B cell (primary cell): ENCODE data around the gene VAMP7. TPM values are rescaled to one million over a fixed set of nuclear protein-coding genes. Genes with fewer than 3 reads are reported as not detected.

ENCODE experiments used
- ATAC-seq: fragments of 200-7000 bp; cut with Tn5 transposase; one replicate; pipeline ENCODE4 v1.10.0; 2021; ENCODE audit warnings: low read depth, mild to moderate bottlenecking, moderate number of reproducible peaks, moderate library complexity
- CTCF ChIA-PET: fragments of 350-600 bp; sonication (Branson Sonifier 250); formaldehyde crosslinking; loops from one replicate; lab custom pipeline; 2021; ENCODE audit warnings: antibody characterized with exemption, inconsistent platforms; lab: Charles Lee
- POLR2A ChIA-PET: fragments of 350-600 bp; sonication (Branson Sonifier 250); formaldehyde crosslinking; loops from one replicate; lab custom pipeline; 2021; ENCODE audit warnings: antibody characterized with exemption; lab: Charles Lee
- DNase-seq: peaks from one replicate; pipeline ENCODE4 v3.0.0; 2013
- H2AFZ ChIP-seq: 2 replicates; pipeline ENCODE4 v1.6.1; 2012; ENCODE audit warnings: mild to moderate bottlenecking, low read depth, low read length; ENCODE audit not compliant: insufficient read depth, poor library complexity, severe bottlenecking
- H3K27ac ChIP-seq, 2 donors: 1 replicate in 1 of 2; 2 replicates in 1 of 2; pipeline ENCODE4 v1.5.1; 2012 to 2013; ENCODE audit warnings: low read length in 2 of 2, mild to moderate bottlenecking in 2 of 2, moderate library complexity in 1 of 2
- H3K27me3 ChIP-seq, 4 experiments: fragments of 200-600 bp in 1 of 4; sonication (generic) in 1 of 4; replicated peaks in 1 of 4; 1 replicate in 2 of 4; 2 replicates in 2 of 4; pipeline versions ENCODE4 v1.6.1 to v1.7.0; 2013 to 2016; ENCODE audit warnings: low read length in 3 of 4, mild to moderate bottlenecking in 2 of 4, mixed read lengths in 1 of 4, moderate library complexity in 1 of 4; ENCODE audit not compliant: insufficient read depth in 4 of 4, control insufficient read depth in 3 of 4; ENCODE audit errors: control extremely low read depth in 1 of 4
- H3K36me3 ChIP-seq, 2 experiments: replicated peaks in 1 of 2; 1 replicate in 1 of 2; 2 replicates in 1 of 2; pipeline versions ENCODE4 v1.6.1 to v1.7.1; 2013; ENCODE audit warnings: low read length in 1 of 2; ENCODE audit not compliant: insufficient read depth in 2 of 2, control insufficient read depth in 1 of 2; ENCODE audit errors: control extremely low read depth in 1 of 2, extremely low read depth in 1 of 2
- H3K4me1 ChIP-seq, 2 donors: fragments of 200-600 bp in 1 of 2; sonication (generic) in 1 of 2; 1 replicate in 1 of 2; 2 replicates in 1 of 2; pipeline versions ENCODE4 v1.5.1 to v1.6.1; 2013 to 2017; ENCODE audit warnings: low read length in 2 of 2; ENCODE audit not compliant: control insufficient read depth in 2 of 2, insufficient read depth in 2 of 2
- H3K4me2 ChIP-seq: replicated peaks from 2 replicates; pipeline ENCODE3; 2012; ENCODE audit warnings: mild to moderate bottlenecking, low read depth, low read length; ENCODE audit not compliant: poor library complexity, severe bottlenecking
- H3K4me3 ChIP-seq, 5 experiments: fragments of 200-600 bp in 1 of 5; sonication (generic) in 1 of 5; 1 replicate in 3 of 5; 2 replicates in 2 of 5; pipeline versions ENCODE4 v1.5.1 to v1.7.0; 2011 to 2016; ENCODE audit warnings: low read length in 4 of 5, mild to moderate bottlenecking in 4 of 5, low read depth in 2 of 5, control low read depth in 1 of 5, moderate library complexity in 1 of 5; ENCODE audit not compliant: insufficient read depth in 1 of 5; ENCODE audit errors: control extremely low read depth in 1 of 5, extremely low read depth in 1 of 5
- H3K79me2 ChIP-seq: fragments of 200-600 bp; sonication (generic); one replicate; pipeline ENCODE4 v1.6.0; 2016; ENCODE audit warnings: low read length; ENCODE audit not compliant: control insufficient read depth, insufficient read depth
- H3K9ac ChIP-seq: fragments of 200-600 bp; sonication (generic); 2 replicates; pipeline ENCODE4 v1.6.1; 2017; ENCODE audit warnings: mild to moderate bottlenecking, low read length, moderate library complexity
- H3K9me3 ChIP-seq, 3 donors: one replicate each; pipeline versions ENCODE4 v1.6.1 to v1.7.1; 2013; ENCODE audit warnings: low read length in 2 of 3; ENCODE audit not compliant: control insufficient read depth in 2 of 3, insufficient read depth in 1 of 3; ENCODE audit errors: control extremely low read depth in 1 of 3
- H4K20me1 ChIP-seq: 2 replicates; pipeline ENCODE4 v1.6.0; 2012; ENCODE audit warnings: mild to moderate bottlenecking, low read length; ENCODE audit not compliant: insufficient read depth, control insufficient read depth, poor library complexity, severe bottlenecking
- H3K27ac Mint-ChIP-seq: one replicate; pipeline ENCODE4 v1.8.0; 2021; ENCODE audit warnings: mixed read lengths
- H3K27me3 Mint-ChIP-seq: one replicate; pipeline ENCODE4 v1.8.0; 2021; ENCODE audit warnings: mixed read lengths
- H3K4me1 Mint-ChIP-seq: one replicate; pipeline ENCODE4 v1.8.0; 2021; ENCODE audit warnings: mixed read lengths
- H3K4me3 Mint-ChIP-seq: one replicate; pipeline ENCODE4 v1.8.0; 2021; ENCODE audit warnings: mixed read lengths
- H3K9me3 Mint-ChIP-seq: one replicate; pipeline ENCODE4 v1.8.0; 2022; ENCODE audit warnings: mixed read lengths; ENCODE audit not compliant: insufficient read depth
- CTCF ChIP-seq: fragments of 200-600 bp; IDR thresholded peaks from one replicate; pipeline ENCODE4 v1.8.0; 2022; ENCODE audit warnings: antibody characterized with exemption, mild to moderate bottlenecking
- EZH2 ChIP-seq: IDR thresholded peaks from 2 replicates; pipeline ENCODE4 v1.6.1; 2012; ENCODE audit warnings: borderline replicate concordance, low read depth, mild to moderate bottlenecking, moderate library complexity, low read length; ENCODE audit not compliant: insufficient read depth, poor library complexity, severe bottlenecking
- WGBS: methylation state at CpG from one replicate; pipeline ENCODE4 v1.1.5; 2013; ENCODE audit warnings: missing lambda C conversion rate; ENCODE audit not compliant: insufficient coverage; 5-methylcytosine and 5-hydroxymethylcytosine counted together
- intact Hi-C: fragments of 100-400 bp; cut with micrococcal nuclease; formaldehyde crosslinking; loops from one replicate; pipeline ENCODE4 v1.10.0; 2022
- polyA plus RNA-seq: library from polyadenylated mRNA; depleted of rRNA; stranded (reverse); fragments of >200 nt; gene quantifications from 2 replicates; pipeline ENCODE4 v1.2.3, GENCODE V29; 2012
- total RNA-seq, 2 donors: library from RNA; stranded (reverse); fragments of 120-200 nt in 1 of 2; gene quantifications; 1 replicate in 1 of 2; 2 replicates in 1 of 2; pipeline versions ENCODE4 v1.2.3 to v1.2.4, GENCODE V29; 2013 to 2022

The VAMP7 gene
- total and polyA plus RNA-seq, 2 donors (not counting 1 experiment from before 2014, with no cell fraction given) = 8.8 to 19.7 TPM

GRCh38 chrX:155891446-155892210, 10.5 kb downstream of the VAMP7 start:
- ChIA-PET POLR2A (no interaction called here), CTCF (no interaction called here)
- ATAC-seq (no peak), DNase-seq (no peak)
- H3K4me3 Mint-ChIP-seq = no peak overlapping the region
- no peaks in the 10 kb centered on the region for H4K20me1 ChIP-seq
- H3K9me3 ChIP-seq = no peaks in the 10 kb centered on the region
- no peaks in the 10 kb centered on the region for H3K27me3 Mint-ChIP-seq
- H3K36me3 ChIP-seq = peaks cover 5 to 13% of the 10 kb centered on the region in 2 experiments
- H3K4me2 ChIP-seq = no peak overlapping the region
- H3K4me3 ChIP-seq = no peak overlapping the region
- H3K4me1 ChIP-seq = no peaks in the 10 kb centered on the region
- intact Hi-C loops = no loop called here
- no peak overlapping the region for H3K9ac ChIP-seq
- H3K9me3 Mint-ChIP-seq = peaks cover 3% of the 10 kb centered on the region
- peaks cover 10% of the 10 kb centered on the region for H3K4me1 Mint-ChIP-seq
- no peak overlapping the region for H2AFZ ChIP-seq
- no peak overlapping the region for H3K27ac Mint-ChIP-seq
- WGBS = no CpG with 5 or more reads among the region's 3 CpGs
- H3K79me2 ChIP-seq = peaks cover 24% of the 10 kb centered on the region
- TF ChIP-seq CTCF (no peak), EZH2 (no peak)
- no peaks in the 10 kb centered on the region for H3K27me3 ChIP-seq
- H3K27ac ChIP-seq = no peak overlapping the region

GRCh38 chrX:155893521-155893920, 12.4 kb downstream of the VAMP7 start:
- H4K20me1 ChIP-seq = no peaks in the 10 kb centered on the region
- H3K4me2 ChIP-seq = no peak overlapping the region
- H3K27ac ChIP-seq = no peak overlapping the region
- Mint-ChIP-seq H3K9me3 (peaks cover 3% of the 10 kb centered on the region), H3K4me1 (peaks cover 4% of the 10 kb centered on the region), H3K4me3 (no peak overlapping the region), H3K27me3 (no peaks in the 10 kb centered on the region), H3K27ac (no peak overlapping the region)
- no peaks in the 10 kb centered on the region for H3K9me3 ChIP-seq
- ChIA-PET CTCF (no interaction called here), POLR2A (no interaction called here)
- no peak overlapping the region for H3K9ac ChIP-seq
- DNase-seq (no peak), ATAC-seq (no peak)
- H3K79me2 ChIP-seq = peaks cover 11% of the 10 kb centered on the region
- H3K36me3 ChIP-seq = peaks cover 4 to 19% of the 10 kb centered on the region in 2 experiments
- TF ChIP-seq EZH2 (no peak), CTCF (no peak)
- intact Hi-C loops = no loop called here
- no CpG with 5 or more reads among the region's 3 CpGs for WGBS
- H3K4me1 ChIP-seq = no peaks in the 10 kb centered on the region
- no peak overlapping the region for H3K4me3 ChIP-seq
- H3K27me3 ChIP-seq = no peaks in the 10 kb centered on the region
- no peak overlapping the region for H2AFZ ChIP-seq
